ENCODE results near the gene COL16A1. TPM values are rescaled to one million over a fixed set of nuclear protein-coding genes. Genes with fewer than 3 reads are reported as not detected.

COL16A1 gene
- polyA plus RNA-seq, 3 donors: 0.13 TPM; not detected in 2

DNA sequence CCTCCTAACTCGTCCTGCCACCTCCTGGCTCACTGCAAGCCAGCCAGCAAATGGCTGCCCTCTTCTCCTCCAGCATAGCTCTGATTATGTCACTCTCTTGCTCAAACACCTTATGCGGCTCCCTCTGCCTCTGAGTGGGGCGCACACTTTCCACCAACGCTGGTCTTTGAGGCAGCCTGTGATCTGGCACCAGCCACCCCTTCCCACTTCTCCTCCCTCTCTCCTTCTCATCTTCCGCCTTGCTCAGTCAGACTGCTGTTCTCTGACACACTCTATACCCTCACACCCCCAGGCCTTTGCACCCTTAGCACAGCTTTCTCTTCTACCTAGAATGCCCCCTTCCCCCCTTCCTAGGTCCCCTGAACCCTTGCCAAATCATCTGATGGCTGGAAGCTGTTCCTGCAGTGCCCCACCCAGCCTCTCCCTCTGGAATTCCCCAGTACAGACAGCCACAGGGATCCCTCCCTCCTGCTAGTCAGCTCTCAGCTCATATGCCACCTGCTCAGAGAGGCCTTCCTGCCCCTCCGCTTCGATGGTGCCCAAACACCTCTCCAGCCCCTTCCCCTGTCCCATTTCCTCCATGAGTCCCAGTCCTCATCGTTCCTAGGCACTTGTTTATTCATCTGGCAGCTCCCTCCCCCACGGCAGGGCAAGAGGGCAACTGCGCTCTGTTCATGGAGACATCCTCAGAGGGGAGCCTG, 37.4 kb downstream of the COL16A1 start:
- Mint-ChIP-seq H3K4me3 (no peak overlapping the region), H3K4me1 (peaks cover 13% of the 10 kb centered on the region), H3K27me3 (ENCODE audit: low read depth in 3 of 3) (peaks cover 18 to 33% (median 24%) of the 10 kb centered on the region in 3 donors), H3K36me3 (no peaks in the 10 kb centered on the region), H3K9me3 (peaks cover 0 to 3% (median 0%) of the 10 kb centered on the region in 7 donors), H3K27ac (peak overlapping the region in 1 of 7 donors; percentile 34)
- intact Hi-C loops (cut with micrococcal nuclease): loop anchor here in 1 of 2 donors (10.0 kb wide), 1 partner anchor 398 kb away; no protein-coding TSS in a partner anchor
- no peak for DNase-seq
- 87% methylated on average over 9 of the region's 10 CpGs for WGBS (ENCODE audit: insufficient coverage)
- Histone ChIP-seq H3K79me2 (ENCODE audit: insufficient read depth, low read length) (no peaks in the 10 kb centered on the region), H3K27me3 (ENCODE audit: control insufficient read depth in 2 of 2, insufficient read depth in 2 of 2, low read length in 2 of 2) (peaks cover 0 to 21% of the 10 kb centered on the region in 2 donors), H4K20me1 (ENCODE audit: insufficient read depth, low read length) (no peaks in the 10 kb centered on the region), H3K4me2 (replicated peaks; ENCODE audit: extremely low read depth, low read length, poor library complexity, severe bottlenecking) (no peak overlapping the region), H2AFZ (ENCODE audit: insufficient read depth, low read depth, low read length, poor library complexity, severe bottlenecking) (no peak overlapping the region), H3K27ac (ENCODE audit: low read depth in 1 of 2, low read length in 2 of 2) (no peak overlapping the region), H3K4me3 (replicated peaks in 1 of 3; ENCODE audit: low read depth in 2 of 3, low read length in 3 of 3) (no peak overlapping the region), H3K9ac (ENCODE audit: insufficient read depth, low read length, poor library complexity, severe bottlenecking) (no peak overlapping the region), H3K4me1 (ENCODE audit: control insufficient read depth in 1 of 2, insufficient read depth in 2 of 2, low read length in 2 of 2) (peaks cover 9 to 10% of the 10 kb centered on the region in 2 donors), H3K36me3 (replicated peaks in 1 of 2; ENCODE audit: control insufficient read depth in 1 of 2, insufficient read depth in 2 of 2, low read length in 2 of 2) (no peaks in the 10 kb centered on the region), H3K9me3 (replicated peaks in 1 of 2; ENCODE audit: control insufficient read depth in 1 of 2, insufficient read depth in 1 of 2, low read length in 2 of 2) (no peaks in the 10 kb centered on the region)
- TF ChIP-seq, protein P1, sequence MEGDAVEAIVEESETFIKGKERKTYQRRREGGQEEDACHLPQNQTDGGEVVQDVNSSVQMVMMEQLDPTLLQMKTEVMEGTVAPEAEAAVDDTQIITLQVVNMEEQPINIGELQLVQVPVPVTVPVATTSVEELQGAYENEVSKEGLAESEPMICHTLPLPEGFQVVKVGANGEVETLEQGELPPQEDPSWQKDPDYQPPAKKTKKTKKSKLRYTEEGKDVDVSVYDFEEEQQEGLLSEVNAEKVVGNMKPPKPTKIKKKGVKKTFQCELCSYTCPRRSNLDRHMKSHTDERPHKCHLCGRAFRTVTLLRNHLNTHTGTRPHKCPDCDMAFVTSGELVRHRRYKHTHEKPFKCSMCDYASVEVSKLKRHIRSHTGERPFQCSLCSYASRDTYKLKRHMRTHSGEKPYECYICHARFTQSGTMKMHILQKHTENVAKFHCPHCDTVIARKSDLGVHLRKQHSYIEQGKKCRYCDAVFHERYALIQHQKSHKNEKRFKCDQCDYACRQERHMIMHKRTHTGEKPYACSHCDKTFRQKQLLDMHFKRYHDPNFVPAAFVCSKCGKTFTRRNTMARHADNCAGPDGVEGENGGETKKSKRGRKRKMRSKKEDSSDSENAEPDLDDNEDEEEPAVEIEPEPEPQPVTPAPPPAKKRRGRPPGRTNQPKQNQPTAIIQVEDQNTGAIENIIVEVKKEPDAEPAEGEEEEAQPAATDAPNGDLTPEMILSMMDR (IDR thresholded peaks at IDR 0.05): no peak

DNA sequence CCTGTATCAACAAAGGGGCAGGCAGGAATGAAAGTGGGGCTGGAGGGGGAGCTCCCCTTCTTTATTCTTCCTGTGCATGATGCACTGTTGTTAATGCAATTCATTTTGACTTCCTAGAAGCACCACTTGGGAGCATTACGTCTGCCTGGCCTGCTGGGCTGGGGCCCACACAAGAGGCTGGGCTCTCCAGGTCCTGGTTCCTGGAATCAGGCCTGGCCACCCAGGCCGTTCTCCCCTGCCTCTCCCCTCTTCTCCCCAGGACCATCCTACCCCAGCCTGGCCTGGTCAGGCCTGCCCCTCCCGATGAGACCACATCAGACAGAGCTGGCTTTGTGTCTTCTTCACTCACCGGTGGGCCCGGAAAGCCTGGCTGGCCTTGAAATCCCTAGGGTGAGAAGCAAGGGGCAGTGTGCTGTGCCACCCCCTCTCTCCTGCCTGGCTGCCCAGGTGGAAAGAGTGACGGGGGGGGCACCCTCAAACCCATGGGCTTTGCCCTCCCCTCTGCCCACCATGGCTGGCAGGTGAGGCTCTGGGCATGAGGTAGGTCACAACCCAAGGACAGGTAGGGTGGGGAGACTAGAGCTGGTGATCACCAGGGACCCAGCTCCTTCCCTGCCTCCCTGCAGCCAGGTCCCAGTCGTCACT, 38.5 kb downstream of the COL16A1 start:
- Mint-ChIP-seq H3K36me3 (no peaks in the 10 kb centered on the region), H3K9me3 (peaks cover 0 to 3% (median 0%) of the 10 kb centered on the region in 7 donors), H3K4me1 (peaks cover 11% of the 10 kb centered on the region), H3K27ac (peak overlapping the region in 1 of 7 donors; percentile 68), H3K27me3 (ENCODE audit: low read depth in 3 of 3) (peaks cover 13 to 22% (median 18%) of the 10 kb centered on the region in 3 donors), H3K4me3 (peak overlapping the region in 1 of 2 donors; percentile 31)
- TF ChIP-seq, protein P1 (IDR thresholded peaks at IDR 0.05): no peak
- H3K36me3 ChIP-seq (replicated peaks in 1 of 2; ENCODE audit: control insufficient read depth in 1 of 2, insufficient read depth in 2 of 2, low read length in 2 of 2): no peaks in the 10 kb centered on the region
- H4K20me1 ChIP-seq (ENCODE audit: insufficient read depth, low read length): no peaks in the 10 kb centered on the region
- H3K79me2 ChIP-seq (ENCODE audit: insufficient read depth, low read length): no peaks in the 10 kb centered on the region
- WGBS (ENCODE audit: insufficient coverage): 88% methylated on average over 5 of the region's 7 CpGs
- intact Hi-C loops (cut with micrococcal nuclease): loop anchor here in 1 of 2 donors (10.0 kb wide), 1 partner anchor 399 kb away; no protein-coding TSS in a partner anchor
- H3K27ac ChIP-seq (ENCODE audit: low read depth in 1 of 2, low read length in 2 of 2): no peak overlapping the region
- no peak for DNase-seq
- H3K9me3 ChIP-seq (replicated peaks in 1 of 2; ENCODE audit: control insufficient read depth in 1 of 2, insufficient read depth in 1 of 2, low read length in 2 of 2): no peaks in the 10 kb centered on the region
- no peak overlapping the region for H3K4me3 ChIP-seq (replicated peaks in 1 of 3; ENCODE audit: low read depth in 2 of 3, low read length in 3 of 3)
- no peak overlapping the region for H3K9ac ChIP-seq (ENCODE audit: insufficient read depth, low read length, poor library complexity, severe bottlenecking)
- no peak overlapping the region for H3K4me2 ChIP-seq (replicated peaks; ENCODE audit: extremely low read depth, low read length, poor library complexity, severe bottlenecking)
- peaks cover 8% of the 10 kb centered on the region in 2 donors for H3K4me1 ChIP-seq (ENCODE audit: control insufficient read depth in 1 of 2, insufficient read depth in 2 of 2, low read length in 2 of 2)
- no peak overlapping the region for H2AFZ ChIP-seq (ENCODE audit: insufficient read depth, low read depth, low read length, poor library complexity, severe bottlenecking)
- H3K27me3 ChIP-seq (ENCODE audit: control insufficient read depth in 2 of 2, insufficient read depth in 2 of 2, low read length in 2 of 2): peaks cover 0 to 14% of the 10 kb centered on the region in 2 donors

Measured in CD14-positive monocyte (primary cell).